OCI-LY1 (cell line): ENCODE data around the gene RAD52.

Experiments used
- EZH2 ChIP-seq: fragments of 200-600 bp; sonication (generic), shearing (Covaris generic); IDR thresholded peaks from 2 replicates; pipeline ENCODE4 v1.8.0; 2017; ENCODE audit warnings: borderline replicate concordance, mixed run types, mild to moderate bottlenecking, antibody characterized with exemption, low read length, moderate library complexity, mixed read lengths
- TF ChIP-seq, protein P1 (sequence below): fragments of 200-600 bp; sonication (generic), shearing (Covaris generic); IDR thresholded peaks from 2 replicates; pipeline ENCODE4 v1.5.1; 2017; ENCODE audit warnings: mild to moderate bottlenecking, antibody characterized with exemption, low read length, moderate library complexity, mixed read lengths

DNA sequence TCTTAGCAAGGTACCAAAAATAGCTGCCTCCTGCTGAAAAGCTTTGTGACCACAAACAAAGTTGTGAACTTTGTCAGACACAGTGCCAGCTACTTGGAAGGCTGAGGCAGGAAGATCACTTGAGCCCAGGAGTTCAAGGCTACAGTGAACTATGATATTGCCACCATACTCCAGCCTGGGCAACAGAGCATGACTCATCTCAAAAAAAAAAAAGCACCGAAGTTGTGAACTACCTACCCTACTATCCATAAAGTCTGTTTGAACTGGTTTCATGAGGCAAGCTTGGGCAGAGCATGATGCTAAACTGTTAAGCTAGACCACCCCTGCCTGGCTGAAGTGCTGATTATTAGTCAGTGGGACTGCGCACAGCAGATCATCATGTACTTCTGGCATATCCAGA, 75.5 kb downstream of the RAD52 start:
- TF ChIP-seq, protein P1, sequence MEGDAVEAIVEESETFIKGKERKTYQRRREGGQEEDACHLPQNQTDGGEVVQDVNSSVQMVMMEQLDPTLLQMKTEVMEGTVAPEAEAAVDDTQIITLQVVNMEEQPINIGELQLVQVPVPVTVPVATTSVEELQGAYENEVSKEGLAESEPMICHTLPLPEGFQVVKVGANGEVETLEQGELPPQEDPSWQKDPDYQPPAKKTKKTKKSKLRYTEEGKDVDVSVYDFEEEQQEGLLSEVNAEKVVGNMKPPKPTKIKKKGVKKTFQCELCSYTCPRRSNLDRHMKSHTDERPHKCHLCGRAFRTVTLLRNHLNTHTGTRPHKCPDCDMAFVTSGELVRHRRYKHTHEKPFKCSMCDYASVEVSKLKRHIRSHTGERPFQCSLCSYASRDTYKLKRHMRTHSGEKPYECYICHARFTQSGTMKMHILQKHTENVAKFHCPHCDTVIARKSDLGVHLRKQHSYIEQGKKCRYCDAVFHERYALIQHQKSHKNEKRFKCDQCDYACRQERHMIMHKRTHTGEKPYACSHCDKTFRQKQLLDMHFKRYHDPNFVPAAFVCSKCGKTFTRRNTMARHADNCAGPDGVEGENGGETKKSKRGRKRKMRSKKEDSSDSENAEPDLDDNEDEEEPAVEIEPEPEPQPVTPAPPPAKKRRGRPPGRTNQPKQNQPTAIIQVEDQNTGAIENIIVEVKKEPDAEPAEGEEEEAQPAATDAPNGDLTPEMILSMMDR: no peak
- no peak for TF ChIP-seq EZH2
